Astrocyte (in vitro differentiated cells and primary cell): ENCODE results near the gene SLC15A1. TPM values are rescaled to one million over a fixed set of nuclear protein-coding genes. Genes with fewer than 3 reads are reported as not detected.

ENCODE experiments used
- DNase-seq: peaks from one replicate; pipeline ENCODE4 v3.0.0-alpha.2; 2010; ENCODE audit warnings: low read depth
- FAIRE-seq: peaks from 2 replicates; lab custom pipeline; 2011; peaks lifted over from hg19 to GRCh38; lab: Jason Lieb, UNC
- H2AFZ ChIP-seq: 2 replicates; pipeline ENCODE4 v1.6.0; 2012; ENCODE audit warnings: low read depth, low read length, inconsistent platforms
- H3K27ac ChIP-seq: 2 replicates; pipeline ENCODE4 v1.5.1; 2011; ENCODE audit warnings: low read depth, low read length, inconsistent platforms
- H3K27me3 ChIP-seq: 2 replicates; pipeline ENCODE4 v1.6.0; 2011; ENCODE audit warnings: low read length, inconsistent platforms; ENCODE audit not compliant: insufficient read depth
- H3K36me3 ChIP-seq: 2 replicates; pipeline ENCODE4 v1.5.1; 2011; ENCODE audit warnings: low read length, inconsistent platforms; ENCODE audit not compliant: insufficient read depth
- H3K4me1 ChIP-seq: 2 replicates; pipeline ENCODE4 v1.5.1; 2011; ENCODE audit warnings: low read length, inconsistent platforms; ENCODE audit not compliant: insufficient read depth
- H3K4me2 ChIP-seq: 2 replicates; pipeline ENCODE4 v1.6.0; 2012; ENCODE audit warnings: low read length, inconsistent platforms
- H3K4me3 ChIP-seq: 2 replicates; pipeline ENCODE4 v1.5.1; 2011; ENCODE audit warnings: low read depth, mild to moderate bottlenecking, low read length, inconsistent platforms; ENCODE audit not compliant: insufficient read depth
- H3K79me2 ChIP-seq: 2 replicates; pipeline ENCODE4 v1.6.0; 2012; ENCODE audit warnings: mild to moderate bottlenecking, low read length, inconsistent platforms; ENCODE audit not compliant: insufficient read depth
- H3K9ac ChIP-seq: 2 replicates; pipeline ENCODE4 v1.6.0; 2012; ENCODE audit warnings: mild to moderate bottlenecking, low read length, inconsistent platforms
- H3K9me3 ChIP-seq: 2 replicates; pipeline ENCODE4 v1.5.1; 2012; ENCODE audit warnings: low read depth, mild to moderate bottlenecking, low read length, inconsistent platforms; ENCODE audit not compliant: insufficient read depth
- H4K20me1 ChIP-seq: 2 replicates; pipeline ENCODE4 v1.6.0; 2012; ENCODE audit warnings: low read length, inconsistent platforms; ENCODE audit not compliant: insufficient read depth
- H3K27ac Mint-ChIP-seq: one replicate; pipeline ENCODE4 v1.8.0; 2021; ENCODE audit warnings: mild to moderate bottlenecking, mixed read lengths; ENCODE audit not compliant: unreplicated experiment
- H3K27me3 Mint-ChIP-seq: one replicate; pipeline ENCODE4 v1.8.0; 2021; ENCODE audit warnings: low read depth, mixed read lengths; ENCODE audit not compliant: unreplicated experiment
- H3K36me3 Mint-ChIP-seq: one replicate; pipeline ENCODE4 v1.8.0; 2021; ENCODE audit warnings: low read depth, mixed read lengths; ENCODE audit not compliant: unreplicated experiment
- H3K4me1 Mint-ChIP-seq: one replicate; pipeline ENCODE4 v1.8.0; 2021; ENCODE audit warnings: low read depth, mixed read lengths; ENCODE audit not compliant: unreplicated experiment
- H3K4me3 Mint-ChIP-seq: one replicate; pipeline ENCODE4 v1.8.0; 2021; ENCODE audit warnings: mild to moderate bottlenecking, moderate library complexity, mixed read lengths; ENCODE audit not compliant: unreplicated experiment
- H3K9me3 Mint-ChIP-seq: one replicate; pipeline ENCODE4 v1.8.0; 2021; ENCODE audit warnings: mild to moderate bottlenecking, mixed read lengths; ENCODE audit not compliant: unreplicated experiment
- EZH2 ChIP-seq: IDR thresholded peaks from 2 replicates; pipeline ENCODE4 v1.6.1; 2012; ENCODE audit warnings: mild to moderate bottlenecking, low read length, inconsistent platforms; ENCODE audit not compliant: insufficient read depth
- total RNA-seq: library from RNA; stranded (reverse); gene quantifications from 2 replicates; pipeline ENCODE4 v1.2.1, GENCODE V29; 2021
- TF ChIP-seq, protein P1 (sequence below): IDR thresholded peaks from 2 replicates; pipeline ENCODE4 v1.5.1; 2011; ENCODE audit warnings: low read depth, mild to moderate bottlenecking, inconsistent platforms, low read length, moderate library complexity; ENCODE audit not compliant: insufficient read depth

The SLC15A1 gene
- total RNA-seq, 1 donor from 2014 or later = not detected

GRCh38 chr13:98706446-98707110, 45.9 kb downstream of the SLC15A1 start:
- Histone ChIP-seq H3K4me1 (peaks cover 3% of the 10 kb centered on the region), H3K27ac (no peak overlapping the region), H3K36me3 (no peaks in the 10 kb centered on the region), H3K4me2 (no peak overlapping the region), H3K27me3 (no peaks in the 10 kb centered on the region), H3K9ac (no peak overlapping the region), H3K9me3 (no peaks in the 10 kb centered on the region), H2AFZ (no peak overlapping the region), H4K20me1 (no peaks in the 10 kb centered on the region), H3K4me3 (no peak overlapping the region), H3K79me2 (no peaks in the 10 kb centered on the region)
- no peaks in the 10 kb centered on the region for H3K36me3 Mint-ChIP-seq
- H3K27ac Mint-ChIP-seq = no peak overlapping the region
- DNase-seq (peak; percentile 20), FAIRE-seq (no peak)
- H3K27me3 Mint-ChIP-seq = peaks cover 6% of the 10 kb centered on the region
- peaks cover 4% of the 10 kb centered on the region for H3K4me1 Mint-ChIP-seq
- H3K9me3 Mint-ChIP-seq = no peaks in the 10 kb centered on the region
- no peak for TF ChIP-seq EZH2
- TF ChIP-seq, protein P1, sequence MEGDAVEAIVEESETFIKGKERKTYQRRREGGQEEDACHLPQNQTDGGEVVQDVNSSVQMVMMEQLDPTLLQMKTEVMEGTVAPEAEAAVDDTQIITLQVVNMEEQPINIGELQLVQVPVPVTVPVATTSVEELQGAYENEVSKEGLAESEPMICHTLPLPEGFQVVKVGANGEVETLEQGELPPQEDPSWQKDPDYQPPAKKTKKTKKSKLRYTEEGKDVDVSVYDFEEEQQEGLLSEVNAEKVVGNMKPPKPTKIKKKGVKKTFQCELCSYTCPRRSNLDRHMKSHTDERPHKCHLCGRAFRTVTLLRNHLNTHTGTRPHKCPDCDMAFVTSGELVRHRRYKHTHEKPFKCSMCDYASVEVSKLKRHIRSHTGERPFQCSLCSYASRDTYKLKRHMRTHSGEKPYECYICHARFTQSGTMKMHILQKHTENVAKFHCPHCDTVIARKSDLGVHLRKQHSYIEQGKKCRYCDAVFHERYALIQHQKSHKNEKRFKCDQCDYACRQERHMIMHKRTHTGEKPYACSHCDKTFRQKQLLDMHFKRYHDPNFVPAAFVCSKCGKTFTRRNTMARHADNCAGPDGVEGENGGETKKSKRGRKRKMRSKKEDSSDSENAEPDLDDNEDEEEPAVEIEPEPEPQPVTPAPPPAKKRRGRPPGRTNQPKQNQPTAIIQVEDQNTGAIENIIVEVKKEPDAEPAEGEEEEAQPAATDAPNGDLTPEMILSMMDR = no peak
- no peak overlapping the region for H3K4me3 Mint-ChIP-seq

DNA sequence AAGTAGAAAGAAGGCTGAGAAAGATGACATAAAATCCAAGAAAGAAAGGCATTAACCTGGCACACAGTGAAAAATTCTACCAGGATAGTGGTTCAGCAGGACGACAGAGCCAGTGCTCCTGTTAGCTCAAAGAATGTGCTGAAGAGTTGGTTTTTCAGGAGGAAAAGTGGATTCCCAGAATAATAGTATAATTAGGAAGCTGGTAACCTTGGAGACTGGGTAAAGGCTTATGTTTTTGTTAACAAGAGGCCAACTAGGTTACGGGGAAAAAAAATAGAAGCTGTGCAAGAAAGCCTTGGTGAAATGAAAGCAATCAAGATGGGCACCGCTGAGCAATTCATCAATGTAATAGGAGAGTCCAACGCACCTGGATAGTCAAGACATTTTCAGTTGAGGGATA, 54.7 kb downstream of the SLC15A1 start:
- Histone ChIP-seq H4K20me1 (no peaks in the 10 kb centered on the region), H3K27ac (no peak overlapping the region), H3K4me3 (no peak overlapping the region), H3K9ac (no peak overlapping the region), H3K9me3 (no peaks in the 10 kb centered on the region), H3K36me3 (no peaks in the 10 kb centered on the region), H3K4me1 (no peaks in the 10 kb centered on the region), H3K27me3 (no peaks in the 10 kb centered on the region), H3K4me2 (no peak overlapping the region), H2AFZ (no peak overlapping the region), H3K79me2 (no peaks in the 10 kb centered on the region)
- no peak for DNase-seq
- TF ChIP-seq, protein P1 = no peak
- no peak for TF ChIP-seq EZH2
- Mint-ChIP-seq H3K27ac (no peak overlapping the region), H3K9me3 (no peaks in the 10 kb centered on the region), H3K36me3 (no peaks in the 10 kb centered on the region), H3K27me3 (peaks cover 6% of the 10 kb centered on the region), H3K4me3 (no peak overlapping the region), H3K4me1 (no peaks in the 10 kb centered on the region)
- FAIRE-seq = no peak

DNA sequence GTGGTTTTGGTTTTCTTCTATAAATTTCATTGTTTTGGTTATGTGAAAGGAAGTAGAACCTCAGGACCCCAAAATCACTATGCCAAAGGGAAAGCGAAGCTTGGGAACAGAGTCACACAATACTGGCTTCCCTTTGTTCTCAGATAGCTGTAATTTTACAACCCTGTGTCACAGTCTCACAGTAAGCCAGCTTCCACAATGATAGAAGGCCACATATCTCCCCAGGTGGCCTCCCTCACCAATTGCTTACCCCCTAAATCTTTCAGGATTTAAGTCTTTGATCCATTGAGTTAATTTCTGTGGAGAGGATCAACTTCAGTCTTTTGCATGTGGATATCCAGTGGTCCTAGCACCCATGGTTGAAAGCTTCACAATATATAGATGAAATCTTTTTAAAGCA, 58.7 kb downstream of the SLC15A1 start:
- H3K9me3 Mint-ChIP-seq = no peaks in the 10 kb centered on the region
- H4K20me1 ChIP-seq = peaks cover 5% of the 10 kb centered on the region
- no peak overlapping the region for H3K27ac ChIP-seq
- H3K36me3 Mint-ChIP-seq = no peaks in the 10 kb centered on the region
- no peak overlapping the region for H2AFZ ChIP-seq
- H3K27me3 Mint-ChIP-seq = peaks cover 3% of the 10 kb centered on the region
- no peak overlapping the region for H3K4me3 ChIP-seq
- no peak for FAIRE-seq
- H3K27me3 ChIP-seq = no peaks in the 10 kb centered on the region
- no peaks in the 10 kb centered on the region for H3K4me1 ChIP-seq
- no peak overlapping the region for H3K27ac Mint-ChIP-seq
- no peak overlapping the region for H3K4me3 Mint-ChIP-seq
- H3K79me2 ChIP-seq = no peaks in the 10 kb centered on the region
- H3K36me3 ChIP-seq = no peaks in the 10 kb centered on the region
- DNase-seq = no peak
- H3K9me3 ChIP-seq = no peaks in the 10 kb centered on the region
- H3K9ac ChIP-seq = no peak overlapping the region
- no peak overlapping the region for H3K4me2 ChIP-seq
- H3K4me1 Mint-ChIP-seq = no peaks in the 10 kb centered on the region
- TF ChIP-seq, protein P1 = no peak
- no peak for TF ChIP-seq EZH2
